ENCODE measurements around the gene GGCX. TPM values are rescaled to one million over a fixed set of nuclear protein-coding genes. Genes with fewer than 3 reads are reported as not detected.

The GGCX gene
- polyA plus RNA-seq, 3 donors, result 9.0 to 31.3 (median 25.5) TPM

DNA sequence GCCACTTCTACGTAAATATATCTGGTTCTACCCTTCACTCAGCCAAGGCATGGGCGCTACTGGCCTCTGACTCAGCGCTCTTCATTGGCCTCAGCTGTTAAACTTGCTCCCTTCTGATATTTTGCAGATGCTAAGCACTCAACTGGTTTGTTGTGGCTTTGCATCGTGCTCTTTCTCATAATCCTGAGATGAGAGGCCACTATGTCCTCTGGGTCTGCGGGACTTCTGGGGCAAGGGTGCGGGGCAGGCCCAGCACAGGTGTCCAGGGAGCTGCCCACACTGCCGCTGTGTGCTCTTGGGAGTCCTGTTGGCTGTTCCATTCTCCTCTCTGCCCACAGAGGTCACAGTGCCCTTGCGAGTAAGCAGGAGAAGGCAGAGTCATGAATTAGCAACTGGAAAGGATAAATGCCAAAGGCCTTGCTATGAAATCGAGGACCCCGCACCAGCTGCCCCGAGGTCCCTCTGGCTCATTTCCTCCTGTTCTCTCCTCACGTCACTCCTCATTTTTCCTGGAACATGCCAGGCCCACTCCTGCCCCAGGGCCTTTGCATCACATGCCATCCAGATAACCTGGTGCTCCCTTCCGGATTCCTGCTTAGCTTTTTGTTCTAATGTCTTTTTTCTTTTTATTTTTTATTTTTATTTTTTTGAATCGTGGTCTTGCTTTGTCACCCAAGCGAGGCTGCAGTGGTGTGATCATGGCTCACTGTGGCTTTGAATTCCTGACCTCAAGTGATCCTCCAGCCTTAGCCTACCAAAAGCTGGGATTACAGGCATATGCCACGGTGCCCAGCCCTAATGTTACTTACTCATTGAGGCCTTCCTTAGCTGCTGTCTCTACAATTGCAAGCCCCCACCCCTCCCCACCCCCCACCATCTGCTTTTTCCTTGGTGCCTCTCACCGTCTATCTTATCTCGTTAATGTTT, 57.2 kb downstream of the GGCX start:
- H3K27ac ChIP-seq (ENCODE audit: low read depth, low read length), result no peak overlapping the region

DNA sequence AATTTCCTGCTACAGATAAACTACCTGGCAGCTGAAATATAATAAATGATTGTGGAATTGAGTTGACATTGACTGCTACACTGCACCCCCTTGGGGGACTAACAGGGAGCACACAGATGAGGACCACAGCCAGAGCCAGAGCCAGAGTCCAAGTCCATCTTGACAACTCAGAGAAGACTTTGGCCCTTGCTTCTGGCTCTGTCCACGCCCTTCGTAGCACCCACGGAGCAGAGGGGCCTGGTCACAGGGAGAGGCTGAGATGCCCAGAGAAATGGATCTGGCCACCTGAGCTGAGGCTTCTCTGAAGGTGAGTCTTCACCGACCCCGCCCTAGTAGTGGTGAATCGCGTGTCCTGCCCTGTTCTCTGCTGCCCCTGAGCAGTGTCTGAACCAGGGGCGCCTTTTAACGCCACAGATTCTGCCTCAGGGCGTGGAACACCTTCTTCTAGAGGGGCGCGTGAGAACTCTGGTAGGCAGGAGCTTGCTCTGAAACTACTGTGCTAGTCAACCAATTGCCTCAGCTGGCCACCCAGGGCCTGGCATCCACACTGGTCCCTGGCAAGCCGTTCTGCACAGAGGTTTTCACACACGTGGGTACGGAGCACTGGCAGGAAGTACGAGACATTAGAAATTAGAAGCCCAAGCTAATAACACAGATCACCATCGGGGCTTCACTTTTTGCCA, 58.0 kb downstream of the GGCX start:
- H3K27ac ChIP-seq (ENCODE audit: low read depth, low read length), result no peak overlapping the region

More for the DNA sequence above, 57.2 kb downstream of the GGCX start:
- WGBS, 3 donors, result 81 to 87% (median 86%) methylated on average over 18 of the region's 18 CpGs

GRCh38 chr2:85502720-85503119, 58.6 kb downstream of the GGCX start:
- no peak overlapping the region for H3K27ac ChIP-seq (ENCODE audit: low read depth, low read length)
- WGBS, 3 donors, result 57 to 87% (median 59%) methylated on average over 3 of the region's 3 CpGs

More for the DNA sequence above, 58.0 kb downstream of the GGCX start:
- WGBS, 3 donors, result 85 to 92% (median 86%) methylated on average over 17 of the region's 17 CpGs

- 47 to 54% (median 50%) methylated on average over 3 of the region's 3 CpGs for WGBS, 3 donors
- H3K27ac ChIP-seq (ENCODE audit: low read depth, low read length), result no peak overlapping the region
These were observed 60.0 kb downstream of the GGCX start for GRCh38 chr2:85501248-85501647.

GRCh38 chr2:85497944-85498630, 63.2 kb downstream of the GGCX start:
- H3K27ac ChIP-seq (ENCODE audit: low read depth, low read length), result no peak overlapping the region
- WGBS, 3 donors, result 77 to 90% (median 89%) methylated on average over 4 of the region's 4 CpGs

- 97 to 100% (median 100%) methylated on average over 1 of the region's 1 CpG for WGBS, 3 donors
- H3K27ac ChIP-seq (ENCODE audit: low read depth, low read length), result no peak overlapping the region
These were observed 64.9 kb downstream of the GGCX start for GRCh38 chr2:85496436-85496835.

Other genes starting within 250 kb of the GGCX start
- gene TGOLN2, start 233.5 kb downstream of the GGCX start, polyA plus RNA-seq, result 10 to 100 TPM; 25.9 to 54.4 (median 28.4) TPM
- 100 to 1,000 TPM in 2 of 3 donors, 10 to 100 TPM in 1; 66.7 to 439 (median 121) TPM for gene RETSAT, start 207.0 kb downstream of the GGCX start, polyA plus RNA-seq
- gene ELMOD3, start 206.7 kb downstream of the GGCX start, polyA plus RNA-seq, result 100 to 1,000 TPM in 1 of 3 donors, 10 to 100 TPM in 2; 26.7 to 135 (median 27.1) TPM
- 100 to 1,000 TPM in 1 of 3 donors, 10 to 100 TPM in 2; 22.2 to 129 (median 76.7) TPM for gene CAPG, start 151.1 kb downstream of the GGCX start, polyA plus RNA-seq
- gene SH2D6, start 142.8 kb downstream of the GGCX start, polyA plus RNA-seq, result under 1 TPM in 2 of 3 donors, not detected in 1; 0.40 to 0.89 TPM
- 100 to 1,000 TPM; 139 to 362 (median 309) TPM for gene MAT2A, start 22.3 kb downstream of the GGCX start, polyA plus RNA-seq
- 100 to 1,000 TPM in 2 of 3 donors, 10 to 100 TPM in 1; 67.7 to 151 (median 138) TPM for gene VAMP8, start 16.1 kb upstream of the GGCX start, polyA plus RNA-seq
- 100 to 1,000 TPM in 2 of 3 donors, 10 to 100 TPM in 1; 38.7 to 292 (median 145) TPM for gene VAMP5, start 22.9 kb upstream of the GGCX start, polyA plus RNA-seq
- 100 to 1,000 TPM; 177 to 184 (median 177) TPM for gene RNF181, start 34.3 kb upstream of the GGCX start, polyA plus RNA-seq
- 10 to 100 TPM; 23.5 to 30.3 (median 28.4) TPM for gene TMEM150A, start 41.2 kb upstream of the GGCX start, polyA plus RNA-seq
- 10 to 100 TPM; 10.6 to 15.5 (median 14.7) TPM for gene C2orf68, start 50.6 kb upstream of the GGCX start, polyA plus RNA-seq
- gene USP39, start 54.7 kb upstream of the GGCX start, polyA plus RNA-seq, result 10 to 100 TPM; 20.2 to 44.9 (median 31.7) TPM
- 1 to 10 TPM in 2 of 3 donors, not detected in 1; 1.7 to 2.4 TPM for gene SFTPB, start 106.7 kb upstream of the GGCX start, polyA plus RNA-seq
- 1 to 10 TPM; 1.2 to 4.7 (median 2.3) TPM for gene GNLY, start 132.9 kb upstream of the GGCX start, polyA plus RNA-seq
- 10 to 100 TPM; 10.2 to 57.5 (median 29.5) TPM for gene ATOH8, start 192.5 kb upstream of the GGCX start, polyA plus RNA-seq

Measured in adipose tissue (tissue), 3 donors.